ENCODE measurements around the gene SENP3. TPM values are rescaled to one million over a fixed set of nuclear protein-coding genes. Genes with fewer than 3 reads are reported as not detected.
A peak's percentile ranks its signal among the peaks of the same experiment; 100 is the strongest.

Gene SENP3
- total and polyA plus RNA-seq, 2 of the 13 experiments (the other 11 are each of a cell fraction or from before 2014, with no cell fraction given): 55.8 to 75.4 TPM

GRCh38 chr17:7583253-7584109 lies 21.8 kb downstream of the SENP3 start, which contains the start of gene MPDU1 (continued):
- no peak; the same call in 1 of the 2 replicates for TF ChIP-seq ZNF232 (CRISPR knock-in tag; IDR thresholded peaks at IDR 0.05; ENCODE audit: borderline replicate concordance)
- no peak for TF ChIP-seq SIX1 (CRISPR knock-in tag; IDR thresholded peaks at IDR 0.05; ENCODE audit: borderline replicate concordance)
- TF ChIP-seq NKX3-1 (CRISPR knock-in tag; IDR thresholded peaks at IDR 0.05): peak; percentile 90
- TF ChIP-seq ZMYM2 (CRISPR knock-in tag; IDR thresholded peaks at IDR 0.05): no peak
- TF ChIP-seq PLRG1 (conservative IDR thresholded peaks at IDR 0.05): no peak
- TF ChIP-seq HNF4G (IDR thresholded peaks at IDR 0.05; ENCODE audit: borderline replicate concordance, low read depth, low read length): no peak
- no peak for TF ChIP-seq HNF4G (CRISPR knock-in tag; IDR thresholded peaks at IDR 0.05; ENCODE audit: borderline replicate concordance, low read depth)
- peak; percentile 82; the same call in 1 of the 2 replicates for TF ChIP-seq ZFP36L1 (CRISPR knock-in tag; IDR thresholded peaks at IDR 0.05)
- no peak for TF ChIP-seq HDAC6 (IDR thresholded peaks at IDR 0.05; ENCODE audit: low read depth, low read length)
- no peak for TF ChIP-seq NR0B2 (CRISPR knock-in tag; IDR thresholded peaks at IDR 0.05)
- no peak for TF ChIP-seq SETDB1 (CRISPR knock-in tag; IDR thresholded peaks at IDR 0.05; ENCODE audit: borderline replicate concordance)
- TF ChIP-seq FOXM1 (CRISPR knock-in tag; IDR thresholded peaks at IDR 0.05): no peak
- TF ChIP-seq XRCC5 (optimal IDR thresholded peaks at IDR 0.05; ENCODE audit: low read length): peak; percentile 67
- no peak; the same call in 1 of the 2 replicates for TF ChIP-seq CREB1 (IDR thresholded peaks at IDR 0.05)
- peak; percentile 75 for TF ChIP-seq CREB1 (CRISPR knock-in tag; IDR thresholded peaks at IDR 0.05)
- TF ChIP-seq ZNF609 (CRISPR knock-in tag; IDR thresholded peaks at IDR 0.05; ENCODE audit: borderline replicate concordance): no peak
- TF ChIP-seq, protein P1, sequence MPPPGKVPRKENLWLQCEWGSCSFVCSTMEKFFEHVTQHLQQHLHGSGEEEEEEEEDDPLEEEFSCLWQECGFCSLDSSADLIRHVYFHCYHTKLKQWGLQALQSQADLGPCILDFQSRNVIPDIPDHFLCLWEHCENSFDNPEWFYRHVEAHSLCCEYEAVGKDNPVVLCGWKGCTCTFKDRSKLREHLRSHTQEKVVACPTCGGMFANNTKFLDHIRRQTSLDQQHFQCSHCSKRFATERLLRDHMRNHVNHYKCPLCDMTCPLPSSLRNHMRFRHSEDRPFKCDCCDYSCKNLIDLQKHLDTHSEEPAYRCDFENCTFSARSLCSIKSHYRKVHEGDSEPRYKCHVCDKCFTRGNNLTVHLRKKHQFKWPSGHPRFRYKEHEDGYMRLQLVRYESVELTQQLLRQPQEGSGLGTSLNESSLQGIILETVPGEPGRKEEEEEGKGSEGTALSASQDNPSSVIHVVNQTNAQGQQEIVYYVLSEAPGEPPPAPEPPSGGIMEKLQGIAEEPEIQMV (CRISPR knock-in tag; IDR thresholded peaks at IDR 0.05; ENCODE audit: low read depth): peak; percentile 59; the same call in 1 of the 2 replicates
- 0 out of 2 replicates have a peak, but pooled peaks have one; percentile 34 for TF ChIP-seq ZNF280D (CRISPR knock-in tag; IDR thresholded peaks at IDR 0.05)
- TF ChIP-seq ATF7 (IDR thresholded peaks at IDR 0.05): no peak
- TF ChIP-seq ATF7 (CRISPR knock-in tag; IDR thresholded peaks at IDR 0.05): no peak
